Loucy (cell line): ENCODE measurements around the gene FBXL2.
A peak's percentile ranks its signal among the peaks of the same experiment; 100 is the strongest.

Experiments
- H2AFZ ChIP-seq: fragments of 200-600 bp; sonication (generic); 2 replicates; pipeline ENCODE4 v1.6.0; 2016; ENCODE audit warnings: antibody characterized with exemption, mild to moderate bottlenecking, low read length, moderate library complexity
- H3F3A ChIP-seq: fragments of 200-600 bp; 2 replicates; pipeline ENCODE4 v1.6.0; 2016; ENCODE audit warnings: antibody characterized with exemption, low read depth, mild to moderate bottlenecking
- H3K27me3 ChIP-seq: fragments of 200-600 bp; sonication (generic); 2 replicates; pipeline ENCODE4 v1.6.1; 2014; ENCODE audit warnings: low read length, mild to moderate bottlenecking; ENCODE audit not compliant: insufficient read depth, poor library complexity, severe bottlenecking
- H3K36me3 ChIP-seq: fragments of 200-600 bp; sonication (generic); 2 replicates; pipeline ENCODE4 v1.6.1; 2016; ENCODE audit warnings: low read length; ENCODE audit not compliant: insufficient read depth
- H3K4me1 ChIP-seq: fragments of 200-600 bp; sonication (generic); 2 replicates; pipeline ENCODE4 v1.5.1; 2014; ENCODE audit warnings: low read length, mild to moderate bottlenecking; ENCODE audit not compliant: insufficient read depth, poor library complexity, severe bottlenecking
- H3K4me2 ChIP-seq: fragments of 200-600 bp; sonication (generic); 2 replicates; pipeline ENCODE4 v1.6.0; 2014; ENCODE audit warnings: antibody characterized with exemption, low read length, low read depth, mild to moderate bottlenecking; ENCODE audit not compliant: poor library complexity, severe bottlenecking
- H3K4me3 ChIP-seq: fragments of 200-600 bp; sonication (generic); 2 replicates; pipeline ENCODE4 v1.5.1; 2014; ENCODE audit warnings: low read length, mild to moderate bottlenecking, mixed read lengths; ENCODE audit not compliant: poor library complexity, severe bottlenecking
- H3K79me2 ChIP-seq: fragments of 200-600 bp; sonication (generic); 2 replicates; pipeline ENCODE4 v1.6.1; 2014; ENCODE audit warnings: low read length; ENCODE audit not compliant: insufficient read depth
- H3K9ac ChIP-seq: fragments of 200-600 bp; sonication (generic); 2 replicates; pipeline ENCODE4 v1.6.0; 2014; ENCODE audit warnings: mild to moderate bottlenecking, low read depth, low read length, moderate library complexity; ENCODE audit not compliant: poor library complexity, severe bottlenecking
- H3K9me2 ChIP-seq: fragments of 200-600 bp; sonication (generic); replicated peaks from 2 replicates; pipeline ENCODE4 v1.6.1; 2016; ENCODE audit warnings: low read depth, low read length, mixed read lengths
- H3K9me3 ChIP-seq: fragments of 200-600 bp; sonication (generic); 2 replicates; pipeline ENCODE4 v1.6.1; 2014; ENCODE audit warnings: mild to moderate bottlenecking, antibody characterized with exemption, low read length, low read depth; ENCODE audit not compliant: insufficient read depth
- H4K20me1 ChIP-seq: fragments of 200-600 bp; sonication (generic); 2 replicates; pipeline ENCODE4 v1.6.0; 2014; ENCODE audit warnings: antibody characterized with exemption, low read length, mild to moderate bottlenecking; ENCODE audit not compliant: insufficient read depth, poor library complexity, severe bottlenecking
- CTCF ChIP-seq: fragments of 200-600 bp; sonication (generic); conservative IDR thresholded peaks from 2 replicates; pipeline ENCODE4 v1.5.1; 2014; ENCODE audit warnings: mild to moderate bottlenecking, antibody characterized with exemption, low read length
- EZH2phosphoT487 ChIP-seq: fragments of 200-600 bp; IDR thresholded peaks from 2 replicates; pipeline ENCODE4 v1.6.1; 2018; ENCODE audit warnings: antibody characterized with exemption, mild to moderate bottlenecking, moderate library complexity, borderline replicate concordance

FBXL2 gene

GRCh38 chr3:33277193-33277882, at the start of gene FBXL2:
FBXL2 (plus strand) TSS chr3:33277442; CDS start chr3:33277513, 71 bp downstream.
- Histone ChIP-seq H3K4me2 (peak within 1 kb of the TSS; percentile 12), H3K9me3 (no peaks in the 10 kb centered on the region), H3K79me2 (no peaks in the 10 kb centered on the region), H4K20me1 (no peaks in the 10 kb centered on the region), H3K4me3 (peak within 1 kb of the TSS; percentile 44), H3K36me3 (no peaks in the 10 kb centered on the region), H3K9me2 (no peaks in the 10 kb centered on the region), H3K4me1 (no peaks in the 10 kb centered on the region), H3K9ac (no peak within 1 kb of the TSS), H3K27me3 (no peaks in the 10 kb centered on the region), H3F3A (no peaks in the 10 kb centered on the region), H2AFZ (no peak within 1 kb of the TSS)
- TF ChIP-seq CTCF (no peak), EZH2phosphoT487 (no peak)

- no peaks in the 10 kb centered on the region for H3K79me2 ChIP-seq
- no peaks in the 10 kb centered on the region for H4K20me1 ChIP-seq
- H3F3A ChIP-seq, result no peaks in the 10 kb centered on the region
- no peaks in the 10 kb centered on the region for H3K4me1 ChIP-seq
- H3K4me2 ChIP-seq, result no peak overlapping the region
- H3K9me2 ChIP-seq, result no peaks in the 10 kb centered on the region
- no peak for TF ChIP-seq CTCF
- no peak for TF ChIP-seq EZH2phosphoT487
- H3K27me3 ChIP-seq, result no peaks in the 10 kb centered on the region
- no peak overlapping the region for H3K4me3 ChIP-seq
- H3K9me3 ChIP-seq, result no peaks in the 10 kb centered on the region
- H3K36me3 ChIP-seq, result no peaks in the 10 kb centered on the region
- no peak overlapping the region for H2AFZ ChIP-seq
- no peak overlapping the region for H3K9ac ChIP-seq
Measured at GRCh38 chr3:33229066-33229465, 48.2 kb upstream of the FBXL2 start.

GRCh38 chr3:33229947-33230346, 47.3 kb upstream of the FBXL2 start:
- Histone ChIP-seq H3K9me2 (no peaks in the 10 kb centered on the region), H3K9ac (no peak overlapping the region), H4K20me1 (no peaks in the 10 kb centered on the region), H3K36me3 (no peaks in the 10 kb centered on the region), H3F3A (no peaks in the 10 kb centered on the region), H3K27me3 (no peaks in the 10 kb centered on the region), H3K4me3 (no peak overlapping the region), H2AFZ (no peak overlapping the region), H3K4me2 (no peak overlapping the region), H3K79me2 (no peaks in the 10 kb centered on the region), H3K4me1 (no peaks in the 10 kb centered on the region), H3K9me3 (no peaks in the 10 kb centered on the region)
- TF ChIP-seq EZH2phosphoT487, result no peak
- TF ChIP-seq CTCF, result no peak
